OCI-LY1 (cell line): ENCODE measurements around the gene AADACL4.

Source experiments
- EZH2 ChIP-seq: fragments of 200-600 bp; sonication (generic), shearing (Covaris generic); IDR thresholded peaks from 2 replicates; pipeline ENCODE4 v1.8.0; 2017; ENCODE audit warnings: borderline replicate concordance, mixed run types, mild to moderate bottlenecking, antibody characterized with exemption, low read length, moderate library complexity, mixed read lengths
- TF ChIP-seq, protein P1 (sequence below): fragments of 200-600 bp; sonication (generic), shearing (Covaris generic); IDR thresholded peaks from 2 replicates; pipeline ENCODE4 v1.5.1; 2017; ENCODE audit warnings: mild to moderate bottlenecking, antibody characterized with exemption, low read length, moderate library complexity, mixed read lengths

DNA sequence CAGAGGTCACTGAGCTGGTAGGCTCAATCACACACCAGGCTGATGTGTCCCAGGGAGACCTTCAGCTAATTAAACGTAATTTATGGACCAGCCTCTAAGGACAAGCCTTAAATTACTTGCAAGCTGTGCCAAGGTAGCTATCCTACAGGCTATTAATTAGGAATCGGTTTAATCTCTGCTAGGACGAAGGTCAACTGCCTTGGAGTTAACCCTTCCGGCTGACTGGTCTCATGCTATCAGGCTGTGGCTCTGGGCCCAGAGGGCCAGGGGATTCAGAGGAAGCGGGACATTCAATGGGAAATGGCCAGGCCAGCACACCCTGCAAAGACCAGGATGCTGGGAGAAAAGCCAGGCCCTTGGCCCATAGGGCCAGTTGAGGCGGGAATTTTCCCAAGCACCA lies 44.9 kb upstream of the AADACL4 start:
- TF ChIP-seq, protein P1, sequence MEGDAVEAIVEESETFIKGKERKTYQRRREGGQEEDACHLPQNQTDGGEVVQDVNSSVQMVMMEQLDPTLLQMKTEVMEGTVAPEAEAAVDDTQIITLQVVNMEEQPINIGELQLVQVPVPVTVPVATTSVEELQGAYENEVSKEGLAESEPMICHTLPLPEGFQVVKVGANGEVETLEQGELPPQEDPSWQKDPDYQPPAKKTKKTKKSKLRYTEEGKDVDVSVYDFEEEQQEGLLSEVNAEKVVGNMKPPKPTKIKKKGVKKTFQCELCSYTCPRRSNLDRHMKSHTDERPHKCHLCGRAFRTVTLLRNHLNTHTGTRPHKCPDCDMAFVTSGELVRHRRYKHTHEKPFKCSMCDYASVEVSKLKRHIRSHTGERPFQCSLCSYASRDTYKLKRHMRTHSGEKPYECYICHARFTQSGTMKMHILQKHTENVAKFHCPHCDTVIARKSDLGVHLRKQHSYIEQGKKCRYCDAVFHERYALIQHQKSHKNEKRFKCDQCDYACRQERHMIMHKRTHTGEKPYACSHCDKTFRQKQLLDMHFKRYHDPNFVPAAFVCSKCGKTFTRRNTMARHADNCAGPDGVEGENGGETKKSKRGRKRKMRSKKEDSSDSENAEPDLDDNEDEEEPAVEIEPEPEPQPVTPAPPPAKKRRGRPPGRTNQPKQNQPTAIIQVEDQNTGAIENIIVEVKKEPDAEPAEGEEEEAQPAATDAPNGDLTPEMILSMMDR: no peak
- no peak for TF ChIP-seq EZH2
